ENCODE measurements around the gene AVP.
A peak's percentile ranks its signal among the peaks of the same experiment; 100 is the strongest.
"Not testable (repeated sequence)": the region's sequence is repeated elsewhere in the genome, so short reads cannot be mapped to it uniquely, and the experiment has no call there.

Gene AVP

DNA sequence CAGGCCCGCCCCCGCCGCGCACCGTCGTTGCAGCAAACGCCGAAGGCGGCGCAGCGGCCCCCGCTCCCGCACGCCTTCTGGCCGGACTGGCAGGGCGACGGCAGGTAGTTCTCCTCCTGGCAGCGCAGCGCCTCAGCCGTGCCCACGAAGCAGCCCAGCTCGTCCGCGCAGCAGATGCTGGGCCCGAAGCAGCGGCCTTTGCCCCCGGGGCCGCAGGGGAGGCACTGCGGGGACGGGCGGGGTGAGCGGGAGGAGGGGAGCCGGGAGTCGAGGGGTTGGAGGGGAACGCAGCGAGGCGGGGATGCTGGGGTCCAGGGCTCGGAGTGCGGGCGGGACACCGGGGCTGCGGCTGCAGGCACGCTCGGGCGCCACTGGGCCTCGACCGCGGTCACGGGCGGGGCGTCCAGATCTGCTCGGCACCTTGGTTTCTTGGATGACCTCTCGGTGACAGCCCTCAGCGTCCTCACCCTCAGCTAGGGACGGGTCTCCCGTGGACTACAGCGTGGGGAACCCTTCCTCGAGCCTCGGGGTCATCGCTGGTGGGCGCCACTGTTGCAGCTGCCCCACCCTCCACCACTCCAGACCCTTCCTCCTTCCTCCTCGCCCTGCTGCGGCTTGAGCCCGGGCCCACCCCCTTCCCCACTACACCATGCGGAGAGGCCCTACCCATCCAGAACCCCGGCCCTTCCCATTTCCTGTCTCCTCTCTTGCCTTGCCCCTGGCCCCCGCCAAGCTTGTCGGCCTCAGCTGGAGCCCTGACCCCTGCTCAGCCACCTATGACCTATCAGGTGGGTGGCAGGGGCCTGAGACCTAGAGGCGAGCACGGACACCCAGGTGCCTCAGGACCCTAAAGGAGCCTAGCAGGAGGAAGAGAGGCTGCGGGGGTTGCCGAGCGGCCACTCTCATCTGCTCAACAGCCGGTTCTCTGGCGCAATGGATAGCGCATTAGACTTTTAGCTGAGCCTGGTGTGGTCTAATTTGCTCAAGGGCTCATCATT, 1.3 kb downstream of the AVP start:
- DNase-seq, result no peak

GRCh38 chr20:3082306-3082951, 2.1 kb downstream of the AVP start:
- no peak for DNase-seq

GRCh38 chr20:3081641-3082040, 2.9 kb downstream of the AVP start:
- DNase-seq, result no peak

GRCh38 chr20:3080939-3081388, 3.6 kb downstream of the AVP start:
- no peak for DNase-seq

DNA sequence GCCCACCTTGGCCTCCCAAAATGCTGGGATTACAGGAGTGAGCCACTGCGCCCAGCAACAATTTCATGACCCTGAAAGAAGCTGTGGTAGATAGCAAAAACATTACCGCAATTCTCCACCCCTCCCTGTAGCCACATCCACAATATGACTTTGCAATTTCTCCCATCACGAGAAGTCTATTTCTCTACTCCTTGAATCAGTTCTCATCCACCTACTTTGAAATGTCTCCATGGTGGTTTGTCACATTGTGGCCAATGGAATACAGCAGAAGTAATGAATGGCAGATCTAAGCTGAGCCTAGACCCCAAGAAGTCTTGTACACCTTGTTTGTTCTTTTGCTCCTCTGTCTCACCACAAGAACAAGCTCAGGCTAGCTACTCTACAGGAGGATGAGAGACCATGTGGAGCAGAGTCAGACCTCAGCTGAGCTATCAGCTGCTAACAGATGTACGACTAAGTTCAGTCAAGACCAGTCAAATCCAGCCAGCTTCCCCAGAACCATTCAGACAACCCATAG, 6.8 kb downstream of the AVP start:
- DNase-seq, result no peak

DNA sequence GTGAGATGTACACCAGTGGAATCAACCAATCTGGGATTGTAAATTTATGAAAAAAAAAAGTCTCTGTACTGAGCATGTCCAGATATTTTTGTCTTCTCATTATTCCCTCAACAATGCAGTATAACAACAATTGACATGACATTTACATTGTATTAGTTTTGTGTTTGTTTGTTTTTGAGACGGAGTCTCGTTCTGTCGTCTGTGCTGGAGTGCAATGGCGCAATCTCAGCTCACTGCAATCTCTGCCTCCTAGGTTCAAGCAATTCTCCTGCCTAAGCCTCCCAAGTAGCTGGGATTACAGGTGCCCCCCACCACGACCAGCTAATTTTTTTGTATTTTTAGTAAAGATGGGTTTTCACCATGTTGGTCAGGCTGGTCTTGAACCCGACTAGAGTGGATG, 9.2 kb downstream of the AVP start:
- not testable (repeated sequence) for DNase-seq

DNA sequence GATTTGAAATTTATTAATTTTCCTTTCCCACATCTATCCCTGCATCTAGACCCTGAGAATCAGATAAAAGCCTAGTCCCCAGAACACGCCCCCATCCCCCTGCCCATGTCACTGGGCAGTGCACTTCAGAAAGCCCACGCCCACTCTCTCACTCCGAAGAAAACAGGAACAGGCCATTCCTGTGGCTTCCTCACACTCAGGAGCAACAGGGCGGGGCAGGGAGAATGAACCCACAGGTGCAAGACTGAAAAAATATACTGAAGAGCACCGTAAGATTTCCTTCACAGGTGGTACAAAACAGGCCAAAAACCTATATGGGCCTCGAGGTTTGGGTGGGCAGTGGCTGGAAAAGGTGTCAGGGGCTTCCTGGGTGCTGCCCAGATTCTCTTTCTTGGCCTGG, 9.7 kb downstream of the AVP start:
- no peak for DNase-seq

- not testable (repeated sequence) for DNase-seq
Observed at GRCh38 chr20:3073251-3073643, 11.3 kb downstream of the AVP start.

GRCh38 chr20:3072530-3073250, 11.8 kb downstream of the AVP start:
- no peak for DNase-seq

DNA sequence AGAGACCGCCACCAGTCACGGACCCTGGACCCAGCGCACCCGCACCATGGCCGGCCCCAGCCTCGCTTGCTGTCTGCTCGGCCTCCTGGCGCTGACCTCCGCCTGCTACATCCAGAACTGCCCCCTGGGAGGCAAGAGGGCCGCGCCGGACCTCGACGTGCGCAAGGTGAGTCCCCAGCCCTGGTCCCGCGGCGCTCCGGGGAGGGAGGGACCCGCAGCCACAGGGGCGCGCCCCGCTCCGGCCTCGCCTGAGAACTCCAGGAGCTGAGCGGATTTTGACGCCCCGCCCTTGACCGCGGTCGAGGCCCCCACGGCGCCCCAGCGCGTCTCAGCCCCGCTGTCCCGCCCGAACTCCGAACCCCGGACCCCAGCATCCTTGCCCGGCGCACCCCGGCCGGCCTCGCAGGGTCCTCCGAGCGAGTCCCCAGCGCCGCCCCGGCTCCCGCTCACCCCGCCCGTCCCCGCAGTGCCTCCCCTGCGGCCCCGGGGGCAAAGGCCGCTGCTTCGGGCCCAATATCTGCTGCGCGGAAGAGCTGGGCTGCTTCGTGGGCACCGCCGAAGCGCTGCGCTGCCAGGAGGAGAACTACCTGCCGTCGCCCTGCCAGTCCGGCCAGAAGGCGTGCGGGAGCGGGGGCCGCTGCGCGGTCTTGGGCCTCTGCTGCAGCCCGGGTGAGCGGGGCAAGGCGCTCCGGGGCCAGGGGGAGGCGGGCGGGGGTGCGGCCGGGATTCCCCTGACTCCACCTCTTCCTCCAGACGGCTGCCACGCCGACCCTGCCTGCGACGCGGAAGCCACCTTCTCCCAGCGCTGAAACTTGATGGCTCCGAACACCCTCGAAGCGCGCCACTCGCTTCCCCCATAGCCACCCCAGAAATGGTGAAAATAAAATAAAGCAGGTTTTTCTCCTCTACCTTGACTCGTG, 12.7 kb downstream of the AVP start, which contains the start of gene OXT:
Gene OXT (plus strand): TSS at position 11 of the 920 bp plus-strand sequence. CDS start 36 bp downstream, at position 47.
- peak; percentile 44 for DNase-seq

GRCh38 chr20:3071266-3071609, 13.3 kb downstream of the AVP start:
- no peak for DNase-seq

- no peak for DNase-seq
Observed at GRCh38 chr20:3070725-3071124, 13.8 kb downstream of the AVP start.

DNA sequence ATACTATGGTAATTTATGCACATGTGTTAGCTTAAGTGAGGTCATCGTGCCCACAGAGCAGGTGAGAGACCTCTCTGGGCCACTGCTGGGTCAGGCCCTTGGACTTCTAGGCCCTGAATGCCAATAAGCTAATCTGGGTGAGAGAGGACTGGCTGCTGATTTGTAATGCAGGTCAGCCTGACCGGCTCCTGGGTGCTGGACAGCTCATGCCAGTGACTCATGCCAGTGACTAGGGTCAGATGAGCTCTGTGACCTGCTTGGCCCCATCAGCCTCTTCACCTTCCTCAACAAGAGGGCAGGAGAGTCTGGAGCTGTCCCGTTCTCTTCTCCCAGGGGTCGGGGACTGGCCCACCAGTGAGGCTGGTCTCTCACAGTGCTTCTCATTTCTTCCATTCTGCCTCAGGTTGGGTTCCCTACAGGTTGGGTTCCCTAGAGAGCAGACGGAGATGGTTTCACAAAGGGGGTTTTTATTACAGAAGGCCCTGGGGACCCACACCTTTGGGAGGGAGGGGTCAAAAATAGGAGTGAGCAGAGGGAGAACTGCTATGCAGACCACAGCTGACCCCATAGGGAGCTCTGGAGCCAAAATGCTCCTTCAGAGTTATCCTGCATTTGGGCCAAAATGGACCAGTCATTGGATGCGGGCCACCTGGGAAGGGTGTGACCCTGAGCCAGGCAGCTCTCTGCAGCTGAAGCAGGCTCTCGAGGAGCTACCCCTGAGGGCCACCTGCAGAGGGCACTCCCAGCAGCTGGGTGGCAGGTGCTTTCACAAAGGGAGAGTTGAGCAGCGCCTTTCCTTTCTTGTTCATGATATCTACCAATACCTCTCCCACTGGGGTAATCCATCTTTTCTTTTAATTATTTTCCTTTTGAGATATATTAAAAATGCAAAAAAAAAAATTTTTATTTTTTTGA, 15.3 kb downstream of the AVP start:
- DNase-seq, result no peak

- no peak for DNase-seq
Observed at GRCh38 chr20:3068075-3068474, 16.4 kb downstream of the AVP start.

GRCh38 chr20:3067139-3068014, 17.1 kb downstream of the AVP start:
- DNase-seq, result no peak

GRCh38 chr20:3064119-3064518, 20.4 kb downstream of the AVP start:
- DNase-seq, result not testable (repeated sequence)

GRCh38 chr20:3059489-3059888, 25.0 kb downstream of the AVP start:
- DNase-seq, result no peak

DNA sequence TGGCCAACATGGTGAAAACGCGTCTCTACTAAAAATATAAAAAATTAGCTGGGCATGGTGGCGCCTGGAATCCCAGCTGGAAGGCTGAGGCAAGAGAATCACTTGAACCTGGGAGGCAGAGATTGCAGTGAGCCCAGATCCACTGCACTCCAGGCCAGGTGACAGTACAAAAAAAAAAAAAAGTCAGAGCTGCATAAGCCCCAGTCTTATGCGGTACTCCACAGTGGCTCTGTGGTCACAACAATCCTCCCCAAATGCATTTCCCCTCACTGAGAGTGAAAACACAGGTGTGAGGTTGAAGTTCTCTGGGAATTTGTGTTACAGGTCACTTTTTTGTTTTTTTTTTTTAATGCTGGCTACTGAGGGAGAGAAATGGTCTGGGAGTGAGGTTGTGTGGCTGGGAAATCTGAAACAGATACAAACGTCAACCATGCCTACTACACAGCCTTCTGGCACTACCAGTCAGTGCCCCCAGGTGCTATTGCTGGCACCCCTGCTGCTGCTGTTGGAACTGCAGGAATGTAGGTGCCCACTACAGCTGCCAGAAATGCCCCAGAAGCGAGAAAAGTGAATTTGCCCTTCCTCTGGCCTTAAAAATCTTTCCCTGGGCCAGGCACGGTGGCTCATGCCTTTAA, 33.0 kb downstream of the AVP start:
- no peak for DNase-seq

All from fibroblast of skin of right biceps (primary cell).